ENCODE data around the gene IL4I1. TPM values are rescaled to one million over a fixed set of nuclear protein-coding genes. Genes with fewer than 3 reads are reported as not detected.

Gene IL4I1
- total RNA-seq, 4 donors from 2014 or later = 0.56 to 0.91 (median 0.73) TPM

DNA sequence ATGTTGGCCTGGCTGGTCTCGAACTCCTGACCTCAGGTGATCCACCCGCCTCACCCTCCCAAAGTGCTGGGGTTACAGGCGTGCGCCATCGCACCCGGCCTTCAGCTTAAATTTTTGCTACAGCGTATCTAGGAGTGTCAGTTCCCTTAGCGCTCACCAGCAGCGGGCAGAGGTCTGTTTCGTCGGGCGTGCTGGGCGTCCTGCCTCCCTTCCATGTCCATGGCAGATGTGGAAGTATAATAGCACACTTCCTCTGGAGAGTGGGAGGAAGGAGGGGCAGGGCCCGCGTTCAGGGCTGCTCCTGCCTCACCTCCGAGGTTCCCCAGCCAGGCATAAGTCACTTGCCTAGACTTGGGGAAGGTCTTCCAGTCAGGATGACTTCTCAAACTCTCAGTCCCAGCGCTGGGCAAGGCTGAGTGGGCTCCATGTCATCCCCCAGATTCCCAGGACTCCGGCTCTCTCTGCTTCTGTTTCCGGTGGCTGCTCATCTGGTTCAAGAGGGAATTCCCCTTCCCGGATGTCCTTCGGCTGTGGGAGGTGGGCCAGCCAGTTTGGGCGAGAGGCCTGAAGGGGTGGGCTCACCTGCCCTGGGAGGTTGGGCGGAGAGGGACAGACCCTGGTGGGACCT lies 9.5 kb downstream of the IL4I1 start:
- H3K36me3 ChIP-seq = peaks cover 28 to 65% (median 30%) of the 10 kb centered on the region in 3 donors
- WGBS, 2 donors = 66 to 84% methylated on average over 14 to 17 of the region's 23 CpGs
- H3K27me3 ChIP-seq = peaks cover 0 to 14% (median 0%) of the 10 kb centered on the region in 4 donors
- intact Hi-C loops (cut with DNase I) = no loop called here
- DNase-seq = no peak
- peaks cover 0 to 6% (median 0%) of the 10 kb centered on the region in 3 donors for H3K9me3 ChIP-seq
- no peak overlapping the region for H3K27ac ChIP-seq
- H3K4me3 ChIP-seq = no peak overlapping the region
- TF ChIP-seq, protein P1, sequence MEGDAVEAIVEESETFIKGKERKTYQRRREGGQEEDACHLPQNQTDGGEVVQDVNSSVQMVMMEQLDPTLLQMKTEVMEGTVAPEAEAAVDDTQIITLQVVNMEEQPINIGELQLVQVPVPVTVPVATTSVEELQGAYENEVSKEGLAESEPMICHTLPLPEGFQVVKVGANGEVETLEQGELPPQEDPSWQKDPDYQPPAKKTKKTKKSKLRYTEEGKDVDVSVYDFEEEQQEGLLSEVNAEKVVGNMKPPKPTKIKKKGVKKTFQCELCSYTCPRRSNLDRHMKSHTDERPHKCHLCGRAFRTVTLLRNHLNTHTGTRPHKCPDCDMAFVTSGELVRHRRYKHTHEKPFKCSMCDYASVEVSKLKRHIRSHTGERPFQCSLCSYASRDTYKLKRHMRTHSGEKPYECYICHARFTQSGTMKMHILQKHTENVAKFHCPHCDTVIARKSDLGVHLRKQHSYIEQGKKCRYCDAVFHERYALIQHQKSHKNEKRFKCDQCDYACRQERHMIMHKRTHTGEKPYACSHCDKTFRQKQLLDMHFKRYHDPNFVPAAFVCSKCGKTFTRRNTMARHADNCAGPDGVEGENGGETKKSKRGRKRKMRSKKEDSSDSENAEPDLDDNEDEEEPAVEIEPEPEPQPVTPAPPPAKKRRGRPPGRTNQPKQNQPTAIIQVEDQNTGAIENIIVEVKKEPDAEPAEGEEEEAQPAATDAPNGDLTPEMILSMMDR (IDR thresholded peaks at IDR 0.05) = no peak
- TF ChIP-seq POLR2A (IDR thresholded peaks at IDR 0.05) = no peak
- peaks cover 10 to 31% (median 11%) of the 10 kb centered on the region in 3 donors for H3K4me1 ChIP-seq

DNA sequence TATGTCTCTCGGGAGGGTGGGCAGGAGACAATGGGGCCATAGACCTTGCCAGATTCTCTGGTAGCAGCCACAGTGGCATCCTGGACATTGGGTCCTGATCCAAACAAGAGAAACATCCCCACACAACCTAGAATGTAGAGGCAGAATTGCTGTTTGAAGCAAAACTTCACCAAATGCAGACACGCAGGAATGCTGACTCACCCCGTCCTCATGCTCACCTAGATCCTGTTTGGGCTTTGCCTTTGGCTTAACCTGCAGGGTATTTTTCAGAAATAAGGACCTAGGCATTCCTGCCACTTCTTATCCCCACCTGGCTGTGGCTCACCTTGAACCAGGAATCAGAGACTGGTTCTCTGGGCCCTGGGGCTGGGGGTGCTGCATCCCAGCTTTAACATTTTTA lies 11.9 kb downstream of the IL4I1 start:
- TF ChIP-seq, protein P1 (IDR thresholded peaks at IDR 0.05) = no peak
- TF ChIP-seq POLR2A (IDR thresholded peaks at IDR 0.05) = no peak
- no peak overlapping the region for H3K27ac ChIP-seq
- H3K36me3 ChIP-seq = peaks cover 45 to 89% (median 53%) of the 10 kb centered on the region in 3 donors
- 50 to 77% methylated on average over 2 to 3 of the region's 3 CpGs for WGBS, 2 donors
- no peak overlapping the region for H3K4me3 ChIP-seq
- H3K4me1 ChIP-seq = peaks cover under 1 to 16% (median under 1%) of the 10 kb centered on the region in 3 donors
- H3K9me3 ChIP-seq = peaks cover 0 to 6% (median 0%) of the 10 kb centered on the region in 3 donors
- no peaks in the 10 kb centered on the region for H3K27me3 ChIP-seq
- no peak for DNase-seq
- intact Hi-C loops (cut with DNase I) = no loop called here

DNA sequence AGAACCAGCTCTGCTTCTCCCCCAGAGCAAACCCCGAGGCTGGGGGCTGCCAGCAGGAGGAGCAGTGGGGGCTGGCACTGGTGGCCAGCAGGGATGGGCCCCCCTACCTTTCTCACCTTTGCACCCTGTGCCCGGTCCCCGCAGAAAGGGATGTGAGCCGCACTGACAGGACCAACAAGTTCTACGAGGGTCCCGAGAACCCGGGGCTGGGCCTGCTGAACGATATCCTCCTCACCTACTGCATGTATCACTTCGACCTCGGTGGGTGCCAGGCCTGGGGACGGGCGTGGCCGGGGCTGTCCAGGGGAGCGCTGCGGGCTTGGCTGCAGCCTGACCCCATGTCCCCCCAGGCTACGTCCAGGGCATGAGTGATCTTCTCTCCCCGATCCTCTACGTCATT lies 12.6 kb downstream of the IL4I1 start:
- Histone ChIP-seq H3K36me3 (peaks cover 45 to 96% (median 58%) of the 10 kb centered on the region in 3 donors), H3K4me1 (peaks cover 0 to 12% (median 2%) of the 10 kb centered on the region in 3 donors), H3K27ac (no peak overlapping the region), H3K4me3 (no peak overlapping the region), H3K27me3 (no peaks in the 10 kb centered on the region), H3K9me3 (peaks cover 0 to 6% (median 0%) of the 10 kb centered on the region in 3 donors)
- 95 to 100% methylated on average over 10 to 15 of the region's 18 CpGs for WGBS, 2 donors
- DNase-seq = no peak
- intact Hi-C loops (cut with DNase I) = no loop called here
- TF ChIP-seq, protein P1 (IDR thresholded peaks at IDR 0.05) = no peak
- TF ChIP-seq POLR2A (IDR thresholded peaks at IDR 0.05) = no peak

DNA sequence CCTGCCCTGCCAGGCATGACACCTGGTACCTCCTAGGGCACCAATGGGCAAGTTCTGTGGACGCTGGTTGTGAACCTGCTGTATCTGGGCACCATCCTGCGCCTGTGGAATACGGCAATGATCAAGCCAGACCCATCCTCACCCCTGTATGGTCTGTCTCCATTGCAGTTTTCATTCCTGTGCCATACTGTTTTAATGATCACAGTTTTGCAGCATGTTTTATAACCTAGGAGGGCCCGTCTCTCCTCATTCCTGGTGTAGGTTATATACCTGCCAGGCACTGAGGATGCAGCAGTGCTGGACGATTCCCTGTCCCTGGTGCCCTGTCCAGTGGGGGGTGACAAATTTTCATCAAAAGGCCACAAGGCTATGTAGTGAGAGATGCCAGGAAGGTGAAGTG lies 13.6 kb downstream of the IL4I1 start:
- H3K36me3 ChIP-seq = peaks cover 45 to 95% (median 59%) of the 10 kb centered on the region in 3 donors
- no peaks in the 10 kb centered on the region for H3K27me3 ChIP-seq
- peaks cover 6 to 21% (median 11%) of the 10 kb centered on the region in 3 donors for H3K4me1 ChIP-seq
- H3K4me3 ChIP-seq = no peak overlapping the region
- 91 to 92% methylated on average over 2 to 5 of the region's 5 CpGs for WGBS, 2 donors
- TF ChIP-seq, protein P1 (IDR thresholded peaks at IDR 0.05) = no peak
- TF ChIP-seq POLR2A (IDR thresholded peaks at IDR 0.05) = no peak
- H3K27ac ChIP-seq = no peak overlapping the region
- H3K9me3 ChIP-seq = peaks cover 0 to 6% (median 0%) of the 10 kb centered on the region in 3 donors
- intact Hi-C loops (cut with DNase I) = no loop called here
- DNase-seq = no peak

DNA sequence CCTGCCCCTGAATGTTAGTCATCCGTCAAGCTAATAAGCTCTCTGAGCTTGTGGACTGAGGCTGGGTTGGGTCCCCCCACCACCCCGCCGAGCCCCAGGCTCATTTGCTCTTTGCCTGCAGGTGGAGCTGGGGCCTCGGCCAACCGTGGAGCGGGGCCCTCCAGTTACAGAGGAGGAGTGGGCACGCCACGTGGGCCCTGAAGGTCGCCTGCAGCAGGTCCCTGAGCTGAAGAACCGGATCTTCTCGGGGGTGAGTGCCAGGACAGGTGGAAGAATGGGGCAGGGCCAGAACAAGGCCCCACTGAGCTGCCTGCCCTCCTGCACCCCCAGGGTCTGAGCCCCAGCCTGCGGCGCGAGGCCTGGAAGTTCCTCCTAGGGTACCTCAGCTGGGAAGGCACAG lies 14.0 kb downstream of the IL4I1 start:
- intact Hi-C loops (cut with DNase I) = no loop called here
- no peak for DNase-seq
- WGBS, 2 donors = 100% methylated on average over 3 of the region's 14 CpGs; no CpG with 5 or more reads in 1 of the 2 donors

More for the DNA sequence above, 14.0 kb downstream of the IL4I1 start:
- peaks cover 45 to 91% (median 59%) of the 10 kb centered on the region in 3 donors for H3K36me3 ChIP-seq
- no peaks in the 10 kb centered on the region for H3K27me3 ChIP-seq
- H3K27ac ChIP-seq = no peak overlapping the region
- H3K9me3 ChIP-seq = peaks cover 0 to 6% (median 0%) of the 10 kb centered on the region in 3 donors
- TF ChIP-seq POLR2A (IDR thresholded peaks at IDR 0.05) = no peak
- TF ChIP-seq, protein P1 (IDR thresholded peaks at IDR 0.05) = no peak
- H3K4me1 ChIP-seq = peaks cover 6 to 18% (median 12%) of the 10 kb centered on the region in 3 donors
- H3K4me3 ChIP-seq = no peak overlapping the region

Measured in esophagus squamous epithelium (tissue), 5 donors.